ENCODE measurements around the gene LDAF1. TPM values are rescaled to one million over a fixed set of nuclear protein-coding genes. Genes with fewer than 3 reads are reported as not detected.

LDAF1 gene
- total RNA-seq, 1 donor: 65.5 TPM

- no peak overlapping the region for H2AFZ ChIP-seq (ENCODE audit: low read length)
- no peak for TF ChIP-seq CTCF (IDR thresholded peaks at IDR 0.05; ENCODE audit: extremely low read depth, low read depth, low read length)
Measured at GRCh38 chr16:21175397-21175796, 16.9 kb downstream of the LDAF1 start.

GRCh38 chr16:21179126-21179982 is 20.9 kb downstream of the LDAF1 start:
- no peak overlapping the region for H3K4me3 ChIP-seq (ENCODE audit: insufficient read depth, low read length)
- no peak for TF ChIP-seq CTCF (IDR thresholded peaks at IDR 0.05; ENCODE audit: extremely low read depth, low read depth, low read length)
- no peak overlapping the region for H3K4me2 ChIP-seq (ENCODE audit: insufficient read depth, low read length)
- H3K27me3 ChIP-seq (ENCODE audit: insufficient read depth, low read length): no peaks in the 10 kb centered on the region
- H2AFZ ChIP-seq (ENCODE audit: low read length): no peak overlapping the region
- no peak for DNase-seq (ENCODE audit: insufficient read length, low spot score, missing footprints)
- H3K4me1 ChIP-seq (ENCODE audit: insufficient read depth, low read length): no peaks in the 10 kb centered on the region
- peaks cover 27% of the 10 kb centered on the region for H3K36me3 ChIP-seq (ENCODE audit: insufficient read depth, low read length)
- no peak overlapping the region for H3K27ac ChIP-seq (ENCODE audit: low read depth, low read length)
- no peaks in the 10 kb centered on the region for H4K20me1 ChIP-seq (ENCODE audit: insufficient read depth, low read length)
- no peaks in the 10 kb centered on the region for H3K9me3 ChIP-seq (ENCODE audit: low read depth, low read length)
- no peaks in the 10 kb centered on the region for H3K79me2 ChIP-seq (ENCODE audit: insufficient read depth, low read length)

More at GRCh38 chr16:21175397-21175796, 16.9 kb downstream of the LDAF1 start:
- H3K27me3 ChIP-seq (ENCODE audit: insufficient read depth, low read length): no peaks in the 10 kb centered on the region
- H3K4me1 ChIP-seq (ENCODE audit: insufficient read depth, low read length): no peaks in the 10 kb centered on the region
- no peaks in the 10 kb centered on the region for H3K79me2 ChIP-seq (ENCODE audit: insufficient read depth, low read length)
- no peak overlapping the region for H3K4me3 ChIP-seq (ENCODE audit: insufficient read depth, low read length)
- no peak overlapping the region for H3K27ac ChIP-seq (ENCODE audit: low read depth, low read length)
- H3K4me2 ChIP-seq (ENCODE audit: insufficient read depth, low read length): no peak overlapping the region
- H3K9me3 ChIP-seq (ENCODE audit: low read depth, low read length): no peaks in the 10 kb centered on the region
- peaks cover 32% of the 10 kb centered on the region for H3K36me3 ChIP-seq (ENCODE audit: insufficient read depth, low read length)
- H4K20me1 ChIP-seq (ENCODE audit: insufficient read depth, low read length): no peaks in the 10 kb centered on the region
- no peak for DNase-seq (ENCODE audit: insufficient read length, low spot score, missing footprints)

GRCh38 chr16:21179983-21180365 is 21.5 kb downstream of the LDAF1 start:
- no peaks in the 10 kb centered on the region for H3K4me1 ChIP-seq (ENCODE audit: insufficient read depth, low read length)
- no peak overlapping the region for H3K27ac ChIP-seq (ENCODE audit: low read depth, low read length)
- no peak overlapping the region for H3K4me3 ChIP-seq (ENCODE audit: insufficient read depth, low read length)
- H3K27me3 ChIP-seq (ENCODE audit: insufficient read depth, low read length): no peaks in the 10 kb centered on the region
- no peak overlapping the region for H3K4me2 ChIP-seq (ENCODE audit: insufficient read depth, low read length)
- H3K9me3 ChIP-seq (ENCODE audit: low read depth, low read length): no peaks in the 10 kb centered on the region
- no peak for TF ChIP-seq CTCF (IDR thresholded peaks at IDR 0.05; ENCODE audit: extremely low read depth, low read depth, low read length)
- DNase-seq (ENCODE audit: insufficient read length, low spot score, missing footprints): no peak
- peaks cover 27% of the 10 kb centered on the region for H3K36me3 ChIP-seq (ENCODE audit: insufficient read depth, low read length)
- no peaks in the 10 kb centered on the region for H3K79me2 ChIP-seq (ENCODE audit: insufficient read depth, low read length)
- H4K20me1 ChIP-seq (ENCODE audit: insufficient read depth, low read length): no peaks in the 10 kb centered on the region
- no peak overlapping the region for H2AFZ ChIP-seq (ENCODE audit: low read length)

- Histone ChIP-seq H3K4me1 (ENCODE audit: insufficient read depth, low read length) (peaks cover 9% of the 10 kb centered on the region), H3K4me2 (ENCODE audit: insufficient read depth, low read length) (no peak overlapping the region), H2AFZ (ENCODE audit: low read length) (no peak overlapping the region), H3K36me3 (ENCODE audit: insufficient read depth, low read length) (peaks cover 20% of the 10 kb centered on the region), H3K79me2 (ENCODE audit: insufficient read depth, low read length) (no peaks in the 10 kb centered on the region), H4K20me1 (ENCODE audit: insufficient read depth, low read length) (no peaks in the 10 kb centered on the region), H3K4me3 (ENCODE audit: insufficient read depth, low read length) (no peak overlapping the region), H3K9me3 (ENCODE audit: low read depth, low read length) (no peaks in the 10 kb centered on the region), H3K27me3 (ENCODE audit: insufficient read depth, low read length) (no peaks in the 10 kb centered on the region), H3K27ac (ENCODE audit: low read depth, low read length) (no peak overlapping the region)
- no peak for DNase-seq (ENCODE audit: insufficient read length, low spot score, missing footprints)
- TF ChIP-seq CTCF (IDR thresholded peaks at IDR 0.05; ENCODE audit: extremely low read depth, low read depth, low read length): no peak
Measured at GRCh38 chr16:21183995-21184394, 25.5 kb downstream of the LDAF1 start.
